Stimulated activated naive B cell treated with anti-CD40 and anti-IgM and Interleukin-4, amounts not matched to agents 10 μg/mL and 1 μg/mL and 100 μg/mL, for 72 hours (primary cell): ENCODE data around the gene LRRC43.

Experiments used
- ATAC-seq, 2 donors: fragments of 150-1000 bp; cut with Tn5 transposase; replicated peaks; 2 replicates each; pipeline ENCODE4 v1.10.0; 2021; ENCODE audit warnings: moderate library complexity in 1 of 2
- DNase-seq: peaks from one replicate; pipeline ENCODE4 v3.0.0; 2021
- H3K27ac Mint-ChIP-seq: one replicate; pipeline ENCODE4 v1.8.0; 2022; ENCODE audit warnings: mild to moderate bottlenecking, mixed read lengths
- H3K27me3 Mint-ChIP-seq, 2 donors: one replicate each; pipeline ENCODE4 v1.8.0; 2022; ENCODE audit warnings: mixed read lengths in 2 of 2
- H3K36me3 Mint-ChIP-seq, 2 donors: one replicate each; pipeline ENCODE4 v1.8.0; 2022; ENCODE audit warnings: mixed read lengths in 2 of 2, mild to moderate bottlenecking in 1 of 2
- H3K4me1 Mint-ChIP-seq, 2 donors: one replicate each; pipeline ENCODE4 v1.8.0; 2022; ENCODE audit warnings: mixed read lengths in 2 of 2, mild to moderate bottlenecking in 1 of 2
- H3K4me3 Mint-ChIP-seq, 2 donors: one replicate each; pipeline ENCODE4 v1.8.0; 2022; ENCODE audit warnings: mild to moderate bottlenecking in 2 of 2, mixed read lengths in 2 of 2, moderate library complexity in 1 of 2
- H3K9me3 Mint-ChIP-seq, 2 donors: one replicate each; pipeline ENCODE4 v1.8.0; 2022; ENCODE audit warnings: mixed read lengths in 2 of 2, mild to moderate bottlenecking in 1 of 2

Gene LRRC43

DNA sequence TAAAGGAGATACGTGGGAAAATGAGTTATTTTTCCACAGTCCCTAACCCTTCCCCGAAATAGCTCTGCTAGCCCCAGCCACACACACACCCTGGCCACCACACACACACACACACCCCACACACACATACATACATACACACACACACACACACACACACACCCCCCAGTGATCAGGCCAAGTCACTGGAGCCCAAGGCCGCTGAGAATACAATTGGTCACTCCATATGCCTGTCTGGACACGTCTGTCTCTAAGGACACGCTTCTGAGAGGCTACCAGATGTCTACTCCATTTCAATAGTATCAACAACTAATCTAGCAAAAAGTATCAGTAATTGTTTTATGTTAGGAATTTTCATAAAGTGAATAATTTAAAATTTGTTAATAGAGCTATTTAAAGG is 55.9 kb downstream of the LRRC43 start:
- Mint-ChIP-seq H3K4me1 (no peaks in the 10 kb centered on the region), H3K27ac (no peak overlapping the region), H3K36me3 (peaks cover 33 to 43% of the 10 kb centered on the region in 2 donors), H3K27me3 (no peaks in the 10 kb centered on the region), H3K9me3 (no peaks in the 10 kb centered on the region), H3K4me3 (no peak overlapping the region)
- DNase-seq (no peak), ATAC-seq (no peak)

DNA sequence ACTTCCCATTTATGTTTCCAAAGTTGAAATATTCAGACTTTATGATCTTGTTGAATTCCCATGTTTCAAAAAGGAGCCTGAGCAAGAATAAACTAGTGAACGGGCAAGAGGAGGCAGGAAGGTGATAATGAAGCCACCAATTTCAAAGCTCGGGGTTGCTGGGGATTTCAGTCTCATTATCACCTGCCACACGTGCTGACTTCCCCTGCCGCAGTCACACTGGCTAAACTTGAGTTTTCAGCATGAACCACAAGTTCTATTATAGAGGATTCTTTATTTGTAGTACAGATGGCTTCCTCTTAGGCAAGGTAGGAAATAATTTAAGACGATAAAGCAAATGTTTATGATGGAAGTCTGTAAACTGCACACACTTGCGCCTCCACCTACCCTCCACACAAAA is 61.0 kb downstream of the LRRC43 start:
- H3K4me3 Mint-ChIP-seq = no peak overlapping the region
- peaks cover 0 to 2% of the 10 kb centered on the region in 2 donors for H3K4me1 Mint-ChIP-seq
- H3K9me3 Mint-ChIP-seq = no peaks in the 10 kb centered on the region
- H3K27me3 Mint-ChIP-seq = no peaks in the 10 kb centered on the region
- ATAC-seq (no peak), DNase-seq (no peak)
- peaks cover 35 to 43% of the 10 kb centered on the region in 2 donors for H3K36me3 Mint-ChIP-seq
- no peak overlapping the region for H3K27ac Mint-ChIP-seq

DNA sequence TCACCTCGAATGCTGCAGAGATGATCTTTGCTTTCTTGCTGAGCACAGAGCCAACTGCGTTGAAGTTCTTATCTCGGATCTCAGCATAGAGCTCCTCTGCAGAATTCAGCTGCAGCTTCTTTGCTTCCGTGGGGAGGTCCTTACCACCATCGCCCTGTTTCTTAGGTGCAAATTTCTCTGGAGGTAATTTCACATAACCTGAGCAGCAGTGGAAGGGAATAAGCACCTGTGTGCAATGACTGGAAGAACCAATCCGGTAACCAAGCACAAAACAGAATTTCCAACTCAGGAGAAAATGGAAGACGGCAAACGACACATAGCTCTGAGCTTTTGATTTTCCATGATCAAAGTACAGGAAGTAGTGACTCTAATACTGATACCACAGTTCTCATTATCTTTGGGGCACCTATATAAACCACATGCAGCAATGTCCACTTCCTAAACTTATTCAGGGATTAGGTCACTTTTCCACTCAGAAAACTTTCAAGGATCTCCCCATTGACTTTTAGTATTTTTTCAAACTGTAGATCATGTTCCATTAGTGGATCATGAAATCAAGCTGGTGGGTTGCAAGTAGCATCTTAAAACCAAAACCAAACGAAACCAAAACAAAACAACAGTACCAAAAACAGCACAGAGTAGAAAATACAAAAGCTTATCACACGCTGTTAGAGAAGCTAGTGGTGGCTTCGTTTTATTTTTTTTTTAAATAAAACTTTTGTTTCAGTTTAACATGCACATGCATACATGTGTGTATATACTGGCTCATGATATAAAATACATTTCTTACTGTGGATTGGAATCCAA is 61.8 kb downstream of the LRRC43 start:
- Mint-ChIP-seq H3K27me3 (no peaks in the 10 kb centered on the region), H3K9me3 (no peaks in the 10 kb centered on the region), H3K27ac (no peak overlapping the region), H3K4me3 (no peak overlapping the region), H3K4me1 (peaks cover 0 to 2% of the 10 kb centered on the region in 2 donors), H3K36me3 (peaks cover 42 to 49% of the 10 kb centered on the region in 2 donors)
- ATAC-seq = no peak
- DNase-seq = no peak

DNA sequence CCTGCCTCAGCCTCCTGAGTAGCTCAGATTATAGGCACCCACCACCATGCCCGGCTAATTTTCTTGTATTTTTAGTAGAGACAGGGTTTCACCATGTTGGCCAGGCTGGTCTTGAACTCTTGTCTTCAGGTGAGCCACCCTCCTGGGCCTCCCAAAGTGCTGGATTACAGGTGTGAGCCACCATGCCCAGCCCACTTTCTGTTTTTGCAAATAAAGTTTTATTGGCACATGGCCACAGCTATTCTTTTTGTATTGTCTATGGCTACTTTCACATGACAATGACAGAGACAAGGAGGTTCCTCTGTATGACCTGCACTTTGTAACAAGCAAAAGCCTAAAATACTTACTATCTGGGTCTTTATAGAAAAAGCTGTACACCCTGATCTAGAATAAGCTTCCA is 62.6 kb downstream of the LRRC43 start:
- no peak overlapping the region for H3K27ac Mint-ChIP-seq
- peaks cover 0 to 2% of the 10 kb centered on the region in 2 donors for H3K4me1 Mint-ChIP-seq
- peaks cover 46 to 48% of the 10 kb centered on the region in 2 donors for H3K36me3 Mint-ChIP-seq
- DNase-seq (no peak), ATAC-seq (no peak)
- no peaks in the 10 kb centered on the region for H3K9me3 Mint-ChIP-seq
- H3K4me3 Mint-ChIP-seq = no peak overlapping the region
- no peaks in the 10 kb centered on the region for H3K27me3 Mint-ChIP-seq

DNA sequence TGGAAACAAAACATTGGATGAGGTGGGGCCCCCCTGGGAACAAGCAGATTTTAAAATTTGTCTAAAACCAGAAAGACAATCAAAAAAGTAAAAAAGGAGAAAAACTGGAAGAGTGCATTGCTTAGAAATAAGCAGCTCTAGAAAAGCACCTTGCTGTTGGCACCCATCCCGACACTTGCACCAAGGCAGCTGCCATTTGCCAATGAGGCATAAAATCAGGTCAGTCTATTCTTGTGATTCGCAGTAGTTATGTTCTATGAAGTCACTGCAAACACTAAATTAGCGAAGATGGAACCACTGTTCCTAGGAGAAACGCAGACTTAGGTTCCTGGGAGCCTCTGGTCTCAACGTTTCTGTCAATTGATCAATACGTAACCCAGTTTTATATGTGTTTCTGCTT is 67.1 kb downstream of the LRRC43 start:
- Mint-ChIP-seq H3K27me3 (no peaks in the 10 kb centered on the region), H3K4me1 (peaks cover 2 to 6% of the 10 kb centered on the region in 2 donors), H3K36me3 (peaks cover 36% of the 10 kb centered on the region in 2 donors), H3K4me3 (no peak overlapping the region), H3K27ac (no peak overlapping the region), H3K9me3 (no peaks in the 10 kb centered on the region)
- DNase-seq (no peak), ATAC-seq (no peak)

DNA sequence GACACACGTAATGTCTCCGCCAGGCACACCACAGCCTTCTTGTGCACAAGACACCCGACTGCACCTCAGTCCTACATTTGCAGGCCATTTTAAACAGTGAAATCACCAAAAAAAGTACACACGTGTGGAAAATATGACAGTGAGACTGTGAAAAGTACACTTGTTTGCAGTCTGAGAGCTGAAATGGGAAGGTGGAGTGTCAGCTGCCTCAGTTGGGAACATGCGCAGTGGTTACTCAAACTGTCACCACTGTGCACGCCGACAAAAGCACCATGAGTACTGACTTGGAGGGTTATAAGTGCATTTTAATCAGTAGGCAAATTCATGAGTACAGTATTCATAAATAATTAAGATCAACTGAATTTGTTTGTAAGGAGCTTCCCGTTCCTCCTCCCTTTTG is 67.6 kb downstream of the LRRC43 start:
- H3K9me3 Mint-ChIP-seq = no peaks in the 10 kb centered on the region
- DNase-seq (no peak), ATAC-seq (no peak)
- no peak overlapping the region for H3K4me3 Mint-ChIP-seq
- no peaks in the 10 kb centered on the region for H3K27me3 Mint-ChIP-seq
- H3K36me3 Mint-ChIP-seq = peaks cover 36% of the 10 kb centered on the region in 2 donors
- peaks cover 2 to 6% of the 10 kb centered on the region in 2 donors for H3K4me1 Mint-ChIP-seq
- no peak overlapping the region for H3K27ac Mint-ChIP-seq
